Medulla oblongata (tissue), 1 donor: ENCODE results near the gene ACOXL.
"Not testable (repeated sequence)": the region's sequence is repeated elsewhere in the genome, so short reads cannot be mapped to it uniquely, and the experiment has no call there.

Experiments used
- DNase-seq: peaks from one replicate; pipeline ENCODE4 v3.0.0-alpha.2; 2015; ENCODE audit errors: extremely low spot score

ACOXL gene

DNA sequence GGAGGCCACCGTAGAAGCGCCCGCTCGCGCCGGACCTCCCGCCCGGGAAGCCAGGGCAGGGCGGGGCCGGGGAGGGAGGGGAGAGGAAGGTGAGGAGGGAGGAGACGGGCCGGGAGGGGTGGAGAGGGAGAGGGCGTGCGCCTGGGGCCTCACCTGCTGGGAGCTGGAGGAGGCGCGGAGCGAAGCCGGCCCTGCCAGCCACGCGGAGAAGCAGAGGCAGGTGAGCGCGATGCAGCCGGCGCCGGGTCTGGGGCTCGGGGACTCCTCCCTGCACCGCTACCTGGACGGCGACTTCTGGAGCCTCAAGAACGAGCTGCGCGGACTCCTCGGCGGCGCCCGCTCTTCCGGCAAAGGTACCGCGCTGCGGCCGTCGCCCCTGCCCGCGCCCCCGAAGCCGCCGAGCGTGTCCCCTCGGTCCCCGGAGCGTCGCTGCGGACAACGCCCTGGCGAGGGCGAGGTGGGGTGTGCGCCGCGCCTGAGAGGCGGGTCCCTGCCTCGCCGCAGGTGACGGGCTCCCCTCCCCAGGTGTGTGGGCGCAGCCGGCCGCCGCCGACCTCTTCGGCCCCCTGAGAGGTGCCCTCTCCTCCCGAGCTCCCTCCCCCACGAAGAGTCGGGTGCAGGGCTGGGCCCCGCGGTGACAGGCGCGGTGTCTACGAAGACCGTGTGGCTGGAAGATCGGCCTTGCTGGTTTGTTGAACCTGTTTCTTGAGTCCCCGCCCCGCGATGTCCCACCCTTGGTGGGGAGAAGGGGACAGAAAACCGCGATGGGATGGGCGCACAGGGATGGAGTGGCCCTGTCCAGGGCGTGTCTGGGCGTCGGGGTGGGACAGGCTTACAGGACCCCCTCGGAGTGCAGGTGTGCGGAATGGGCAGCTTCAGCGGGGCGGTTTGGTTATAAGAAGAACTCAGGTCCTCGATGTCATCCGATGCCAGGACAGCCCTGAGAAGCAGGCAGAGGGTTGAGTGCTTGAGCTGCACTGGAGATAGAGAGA, at the start of gene ACOXL:
ACOXL (plus strand) TSS at position 152 of the 992 bp plus-strand sequence. CDS start 35,817 bp downstream, outside the sequence.
- DNase-seq: no peak

DNA sequence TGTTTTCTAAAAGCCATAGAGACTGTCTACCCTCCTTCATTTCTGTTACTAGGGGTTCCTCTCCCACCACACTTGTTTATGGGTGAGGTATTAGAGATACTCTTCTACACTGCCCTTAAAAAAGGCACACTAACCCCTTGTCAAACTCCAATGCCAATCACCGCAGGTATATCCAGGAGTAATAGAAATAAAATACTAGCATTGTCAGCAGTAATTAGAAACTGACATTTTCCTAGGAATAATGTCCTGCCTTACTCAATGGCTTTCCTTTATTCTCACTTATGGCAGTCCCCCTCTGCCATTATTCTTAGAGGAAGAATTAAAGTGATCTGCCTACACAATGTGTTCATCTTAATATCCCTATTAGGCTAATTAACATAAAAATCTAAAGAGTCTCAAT, 49.5 kb upstream of the ACOXL start:
- no peak for DNase-seq

DNA sequence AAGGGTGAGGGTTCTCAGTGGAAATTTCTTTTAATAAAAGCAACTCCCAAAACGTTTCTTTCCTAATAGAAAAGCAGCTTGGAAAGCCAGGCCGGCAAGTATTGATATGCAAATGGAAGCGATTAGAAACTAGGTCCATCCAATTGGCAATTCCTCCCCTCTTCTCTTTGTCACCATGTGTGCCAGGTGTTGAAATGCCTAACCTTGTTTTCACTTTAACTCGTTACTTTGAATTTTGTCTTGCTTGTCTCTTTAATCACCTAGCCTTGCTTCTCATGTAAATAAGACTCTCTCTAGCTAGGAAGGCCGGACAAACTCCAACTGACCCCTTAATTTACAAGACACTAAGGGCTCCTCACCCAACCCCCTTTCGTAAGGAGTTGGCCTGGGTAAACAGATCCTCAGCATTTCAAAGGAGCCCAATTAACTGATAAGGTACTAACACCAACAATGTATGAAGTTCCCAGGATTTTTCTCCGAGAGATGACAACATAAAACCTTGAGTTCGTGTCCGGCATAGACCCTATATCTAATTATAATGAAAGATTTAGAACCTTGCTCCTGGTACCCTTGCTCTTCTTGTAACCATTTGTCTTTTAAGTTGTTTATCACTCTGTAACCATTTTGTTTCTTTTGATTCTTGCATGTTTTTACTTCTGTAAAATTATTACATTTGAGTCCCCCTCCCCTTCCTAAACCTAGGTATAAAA, 44.4 kb upstream of the ACOXL start:
- DNase-seq: not testable (repeated sequence)

DNA sequence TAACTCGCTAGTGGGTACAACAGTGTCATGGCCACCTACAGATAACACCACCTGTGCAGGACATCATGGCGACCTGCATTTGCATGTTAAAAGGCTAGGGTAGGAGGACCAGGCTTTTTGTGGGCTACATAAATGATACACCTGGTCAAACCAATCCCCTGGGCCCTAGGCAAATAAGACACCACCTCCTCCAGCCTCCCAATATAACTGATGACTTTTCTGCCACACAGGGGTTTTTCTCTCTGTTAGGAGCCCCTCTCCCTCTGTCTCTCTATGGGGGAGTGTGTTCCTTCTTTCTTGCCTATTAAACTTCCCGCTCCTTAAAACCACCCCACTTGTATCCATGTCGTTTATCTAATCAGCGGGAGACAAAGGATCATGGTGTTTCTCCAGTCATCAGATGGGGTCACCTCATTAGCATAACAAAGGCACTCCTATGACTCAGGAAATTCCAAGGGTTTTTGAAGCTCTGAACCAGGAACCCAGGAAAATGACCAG, 43.7 kb upstream of the ACOXL start:
- no peak for DNase-seq

DNA sequence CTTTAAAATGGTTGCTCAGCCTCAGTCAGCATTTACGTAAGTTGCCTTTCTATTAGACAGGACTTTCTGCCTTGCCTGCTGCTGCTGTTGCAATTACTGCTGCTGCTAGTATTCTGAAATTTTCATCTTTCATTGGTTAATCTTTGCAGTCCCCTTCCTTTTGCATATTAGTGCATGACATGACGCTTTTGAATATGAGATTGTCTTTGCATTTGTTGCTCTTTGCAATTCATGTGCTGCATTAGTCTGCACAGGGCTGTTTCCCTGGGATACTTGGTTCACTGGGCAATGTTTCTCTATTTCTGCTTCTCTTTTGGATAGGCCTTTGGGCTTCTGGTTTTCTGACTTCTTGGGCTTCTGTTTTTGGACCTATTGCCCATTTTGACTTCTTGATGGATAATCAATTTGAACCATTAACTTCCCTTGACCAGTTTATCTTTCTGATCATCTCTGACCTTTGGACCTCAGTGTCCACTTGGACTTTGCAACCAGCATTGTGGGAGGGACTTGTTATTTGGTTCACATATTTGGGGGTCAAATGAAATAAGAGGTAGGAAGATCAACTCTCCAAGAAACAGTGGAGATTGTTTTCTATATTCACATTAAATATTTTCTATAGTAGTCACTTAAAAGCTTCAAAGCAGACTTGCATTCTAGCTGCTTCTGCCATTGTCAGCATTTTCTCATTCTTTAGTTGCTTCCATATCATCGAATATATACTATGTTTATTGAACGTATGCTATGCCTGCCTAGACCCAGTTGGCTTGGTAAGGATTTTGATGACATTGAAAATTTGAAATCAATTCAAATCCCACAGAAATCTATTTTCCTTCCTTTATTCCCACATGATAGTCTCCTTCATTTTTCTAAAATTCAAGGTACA, 42.0 kb upstream of the ACOXL start:
- DNase-seq: no peak

DNA sequence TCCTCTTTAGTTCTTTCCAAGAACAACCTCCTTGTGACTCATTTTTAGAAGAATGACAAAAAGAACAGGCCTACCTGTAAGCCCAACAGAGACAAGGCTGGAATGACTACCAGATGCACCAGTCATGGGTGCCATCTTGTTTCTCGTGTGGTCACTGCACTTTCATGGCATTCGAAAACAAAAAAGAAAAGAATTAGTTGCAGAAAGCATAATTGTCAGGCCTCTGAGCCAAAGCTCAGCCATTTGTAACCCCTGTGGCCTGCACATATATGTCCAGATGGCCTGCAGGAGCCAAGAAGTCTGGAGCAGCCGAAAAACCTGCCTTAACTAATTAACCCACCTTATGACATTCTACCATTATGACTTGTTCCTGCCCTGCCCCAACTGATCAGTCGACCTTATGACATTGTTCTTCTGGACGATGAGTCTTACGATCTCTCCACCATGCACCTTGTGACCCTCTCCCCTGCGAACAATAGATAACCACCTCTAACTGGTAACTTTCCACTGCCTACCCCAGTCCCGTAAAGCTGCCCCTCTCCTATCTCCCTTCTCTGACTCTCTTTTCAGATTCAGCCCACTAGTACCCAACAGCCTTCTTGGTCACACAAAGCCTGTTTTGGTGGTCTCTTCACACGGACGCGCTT, 40.6 kb upstream of the ACOXL start:
- DNase-seq: no peak

DNA sequence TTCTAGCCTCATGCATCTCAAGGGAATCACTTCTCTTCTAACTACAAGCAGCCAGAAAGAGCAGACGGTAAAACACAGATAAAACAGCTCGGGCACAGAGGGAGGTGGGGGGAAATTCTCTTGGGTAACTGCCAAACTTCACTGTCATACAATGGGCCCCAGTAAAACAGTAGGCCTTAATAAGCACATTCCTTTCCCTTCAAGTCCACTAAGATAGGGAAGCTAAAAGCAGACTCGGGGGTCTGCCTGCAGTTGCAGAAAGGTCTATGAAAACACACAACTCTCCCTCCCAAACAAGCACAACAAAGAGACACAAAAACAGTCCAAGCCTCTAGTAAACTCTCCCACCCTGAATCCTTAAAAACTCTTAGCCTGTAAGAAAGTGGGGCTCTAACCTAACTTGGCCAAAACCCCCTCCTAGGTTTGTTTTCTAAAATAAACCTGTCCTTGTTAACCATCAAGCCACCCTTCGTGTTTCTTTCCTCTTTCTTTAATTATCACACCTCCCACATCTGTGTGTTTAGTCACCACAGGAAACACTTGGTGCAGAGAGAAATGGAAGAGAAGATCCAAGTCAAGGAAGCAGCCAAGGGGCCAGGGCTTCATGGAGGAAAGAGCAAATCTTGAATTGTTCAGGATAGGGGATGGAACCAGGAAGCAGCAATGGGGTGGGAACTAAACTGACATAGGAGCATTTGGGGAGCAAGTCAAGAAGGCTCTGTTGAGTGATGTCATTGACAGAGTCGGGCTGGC, 37.1 kb upstream of the ACOXL start:
- not testable (repeated sequence) for DNase-seq

DNA sequence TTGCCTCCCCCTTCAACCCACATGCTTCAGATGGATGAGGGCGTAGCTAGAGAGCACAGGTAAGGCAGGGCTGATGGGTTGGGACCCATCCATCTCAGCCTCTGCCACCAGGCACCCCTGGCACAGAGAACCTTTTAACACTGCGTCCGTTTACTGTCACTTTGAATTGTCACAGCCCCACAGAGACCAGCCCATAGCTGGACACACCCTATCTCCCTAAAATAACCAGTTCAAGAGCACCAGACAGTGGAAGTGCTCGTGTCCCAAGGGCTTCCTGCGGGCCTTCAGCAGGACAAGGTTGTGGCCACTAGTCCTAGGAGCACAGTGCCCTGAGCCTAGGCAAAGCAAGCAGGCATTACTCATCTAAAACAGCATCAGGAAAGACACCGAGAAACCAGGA, 34.1 kb upstream of the ACOXL start:
- DNase-seq: not testable (repeated sequence)

DNA sequence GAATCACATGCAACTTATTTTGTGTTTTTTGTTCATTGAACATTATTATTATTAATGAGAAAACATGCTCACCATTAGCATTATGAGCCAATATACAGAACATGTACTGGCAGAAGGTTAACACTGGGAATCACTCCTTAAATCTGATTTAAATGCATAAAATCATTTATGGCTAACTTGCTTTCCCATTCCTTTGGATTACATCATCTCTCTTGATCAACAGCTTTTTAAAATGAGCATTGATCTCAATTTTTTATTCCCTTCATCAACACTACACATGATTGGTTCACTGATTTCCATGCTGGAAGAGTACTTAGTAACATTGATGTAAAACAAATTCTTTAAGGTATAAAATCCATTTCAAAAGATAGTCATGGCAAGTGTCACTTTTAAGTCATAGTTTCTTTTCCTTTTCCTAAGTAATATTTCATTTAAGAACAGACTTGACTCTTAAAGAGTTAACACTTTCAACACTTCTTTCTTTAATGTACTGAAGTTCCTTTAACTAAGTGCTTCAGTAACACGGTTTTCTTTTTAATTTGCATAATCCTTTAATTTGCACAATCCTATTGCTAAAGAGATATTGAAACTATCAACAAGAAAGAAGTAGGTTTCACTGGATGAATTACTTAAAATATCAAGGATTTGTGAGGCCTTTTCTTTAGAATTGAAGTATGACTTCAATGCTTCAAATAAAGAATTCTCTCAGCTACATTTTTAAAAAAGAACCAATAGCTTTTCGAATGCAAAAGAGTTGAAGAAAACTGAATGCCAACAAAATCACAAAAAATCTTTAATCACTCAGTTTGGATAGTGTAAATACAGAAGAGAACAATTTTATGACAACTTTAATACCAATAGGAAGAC, 29.6 kb upstream of the ACOXL start:
- DNase-seq: no peak

DNA sequence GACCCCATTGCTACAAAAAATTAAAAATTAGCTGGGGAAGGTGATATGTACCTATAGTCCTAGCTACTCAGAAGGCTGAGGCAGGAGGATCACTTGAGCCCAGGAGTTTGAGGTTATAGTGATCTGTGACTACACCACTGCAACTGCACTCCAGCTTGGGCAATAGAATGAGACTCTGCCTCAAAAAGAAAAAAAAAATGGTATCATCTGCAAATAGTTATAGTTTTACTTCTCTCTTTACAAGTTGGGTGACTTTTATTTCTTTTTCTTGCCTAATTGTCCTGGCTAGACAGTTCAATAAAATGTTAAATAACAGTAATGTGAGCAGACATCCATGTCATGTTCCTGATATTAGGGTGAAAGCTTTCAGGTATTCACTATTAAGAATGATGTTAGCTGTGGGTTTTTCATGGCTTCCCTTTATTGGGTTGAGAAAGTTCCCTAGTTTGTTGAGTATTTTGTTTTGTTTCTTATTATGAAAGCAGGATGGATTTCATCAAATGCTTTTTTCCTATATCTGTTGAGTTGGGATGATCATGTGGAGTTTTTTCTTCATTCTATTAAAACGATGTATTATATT, 24.9 kb upstream of the ACOXL start:
- DNase-seq: no peak

DNA sequence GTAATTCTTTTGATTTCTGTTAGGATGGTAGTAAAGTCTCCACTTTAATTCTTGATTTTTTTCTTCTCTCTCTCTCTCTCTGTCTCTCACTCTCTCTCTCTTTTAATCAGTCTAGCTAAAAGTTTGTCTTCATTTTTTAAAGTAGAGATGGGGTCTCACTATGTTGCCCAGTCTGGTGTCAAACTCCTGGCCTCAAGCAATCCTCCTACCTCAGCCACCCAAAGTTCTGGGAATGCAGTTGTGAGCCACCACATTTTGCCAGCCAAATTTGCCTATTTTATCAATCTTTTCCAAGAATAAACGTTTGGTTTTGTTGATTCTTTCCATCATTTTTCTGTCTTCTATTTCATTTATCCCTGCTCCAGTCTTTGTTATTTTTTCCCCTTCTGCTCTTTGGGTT, 23.9 kb upstream of the ACOXL start:
- DNase-seq: no peak

DNA sequence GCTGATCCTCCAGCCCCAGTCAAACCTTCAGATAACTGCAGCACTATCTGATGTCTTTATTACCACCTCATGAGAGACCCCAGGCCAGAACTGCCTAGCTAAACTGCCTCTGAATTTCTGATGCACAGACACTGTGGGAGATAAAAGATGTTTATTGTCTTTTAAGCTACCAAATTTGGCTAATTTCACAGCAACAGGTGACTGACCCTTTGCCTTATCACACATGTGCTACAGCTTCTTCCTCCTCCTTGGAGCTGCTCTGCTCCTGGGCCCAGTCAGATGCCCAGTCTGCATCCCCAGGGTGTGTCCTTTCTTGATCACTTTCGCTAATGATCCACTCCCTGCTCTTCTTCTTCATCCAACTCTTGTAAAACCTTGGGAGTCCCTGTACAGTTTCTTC, 19.6 kb upstream of the ACOXL start:
- no peak for DNase-seq

DNA sequence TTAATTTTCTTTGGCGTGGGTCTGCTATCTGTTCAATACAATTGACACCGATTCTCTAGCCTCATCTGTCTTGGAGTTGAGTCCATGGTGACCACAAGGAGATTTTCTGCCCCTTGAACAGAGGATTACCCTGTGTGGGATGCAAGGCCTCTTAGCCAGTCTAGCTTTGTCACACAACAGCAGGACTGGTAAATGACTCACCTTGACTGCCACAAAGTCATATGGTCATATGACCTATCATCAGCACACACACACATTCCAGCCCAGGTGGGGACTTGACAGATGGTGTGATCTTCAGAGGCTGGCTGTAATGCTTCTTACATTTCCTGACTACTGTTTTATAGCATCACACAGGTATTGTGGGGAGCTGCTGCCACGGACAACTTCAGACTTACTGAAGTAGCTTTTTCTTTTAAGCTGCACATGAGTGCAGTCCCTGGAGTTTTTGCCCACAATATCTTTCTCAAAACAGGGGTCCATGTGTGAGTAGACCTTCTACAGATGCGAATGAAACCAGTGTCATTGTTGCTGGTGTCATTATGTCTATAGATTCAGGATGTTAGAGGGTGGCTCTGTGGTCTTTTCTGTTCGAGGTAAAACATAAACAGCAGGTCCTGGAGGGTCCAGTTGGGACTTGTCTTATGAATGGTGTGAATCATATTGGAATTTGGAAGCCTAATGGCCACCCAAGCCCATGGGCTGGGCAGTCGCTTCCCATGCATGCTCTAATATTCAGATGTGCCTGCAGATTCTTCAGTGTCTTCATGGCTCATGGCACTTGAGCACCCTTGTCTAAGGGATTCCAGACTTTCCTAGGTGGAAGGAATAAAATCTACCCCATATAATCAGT, 18.6 kb upstream of the ACOXL start:
- no peak for DNase-seq

DNA sequence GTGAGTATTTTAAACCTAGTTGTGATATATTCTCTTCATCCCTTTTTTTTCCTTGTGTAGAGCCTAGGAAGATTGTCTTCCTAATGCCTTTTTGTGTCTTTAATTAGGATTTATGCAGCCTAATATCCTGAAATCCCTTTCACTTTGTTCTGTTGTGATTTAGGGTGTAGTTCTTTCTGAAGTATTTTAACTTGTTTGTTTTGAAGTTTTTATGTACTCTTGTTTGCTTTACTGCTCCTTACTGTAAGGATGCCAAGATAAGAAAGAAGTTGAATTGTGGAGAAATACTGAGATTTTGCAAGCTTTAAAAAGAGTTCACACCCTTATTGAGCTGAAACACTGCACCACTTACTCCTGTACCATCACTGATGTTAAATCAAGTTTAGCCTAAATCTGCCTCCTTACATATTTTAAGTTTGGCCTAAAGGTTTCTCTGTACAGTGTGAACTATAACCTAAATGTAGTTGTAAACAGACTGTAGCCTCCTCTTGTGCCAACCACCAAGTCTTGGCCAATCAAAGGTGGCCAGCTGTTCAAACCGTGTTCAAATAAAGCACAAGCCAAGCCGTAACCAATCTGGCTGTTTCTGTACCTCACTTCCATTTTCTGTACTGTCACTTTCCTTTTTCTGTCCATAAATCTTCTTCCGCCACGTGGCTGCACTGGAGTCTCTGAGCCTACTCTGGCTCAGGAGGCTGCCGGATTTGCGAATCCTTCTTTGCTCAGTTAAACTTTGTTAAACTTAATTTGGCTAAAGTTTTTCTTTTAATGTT, 17.7 kb upstream of the ACOXL start:
- DNase-seq: no peak

DNA sequence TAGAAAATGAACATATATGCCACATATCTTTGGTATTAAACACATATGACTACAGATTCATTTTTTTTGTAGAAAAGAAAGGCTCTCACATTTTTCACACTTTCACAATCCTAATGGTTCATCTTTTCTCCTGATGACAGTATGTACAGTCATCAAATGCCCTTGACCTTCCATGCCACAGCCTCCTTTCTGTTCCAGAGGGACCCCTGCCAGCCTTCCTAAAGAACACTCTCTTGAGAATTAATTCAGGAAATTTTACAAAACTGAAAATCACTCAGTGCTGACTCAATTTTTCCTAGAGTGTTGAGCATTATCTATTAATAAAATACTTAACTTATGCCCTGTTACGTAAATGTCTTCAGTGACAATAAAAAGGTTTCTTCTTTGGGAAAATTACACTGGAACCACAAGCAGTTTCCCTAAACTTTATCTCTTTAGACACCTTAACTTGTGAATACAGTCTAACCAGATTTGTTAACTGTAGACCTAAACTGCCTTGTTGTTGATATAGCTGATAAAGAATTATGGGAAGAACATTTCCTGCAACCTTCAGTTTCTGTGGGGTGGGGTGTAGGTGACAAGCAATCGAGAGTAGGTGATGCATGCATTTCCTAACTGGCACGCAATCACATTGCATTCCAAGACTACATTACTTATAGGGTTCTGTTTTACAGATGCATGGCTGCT, 15.3 kb upstream of the ACOXL start:
- DNase-seq: no peak

DNA sequence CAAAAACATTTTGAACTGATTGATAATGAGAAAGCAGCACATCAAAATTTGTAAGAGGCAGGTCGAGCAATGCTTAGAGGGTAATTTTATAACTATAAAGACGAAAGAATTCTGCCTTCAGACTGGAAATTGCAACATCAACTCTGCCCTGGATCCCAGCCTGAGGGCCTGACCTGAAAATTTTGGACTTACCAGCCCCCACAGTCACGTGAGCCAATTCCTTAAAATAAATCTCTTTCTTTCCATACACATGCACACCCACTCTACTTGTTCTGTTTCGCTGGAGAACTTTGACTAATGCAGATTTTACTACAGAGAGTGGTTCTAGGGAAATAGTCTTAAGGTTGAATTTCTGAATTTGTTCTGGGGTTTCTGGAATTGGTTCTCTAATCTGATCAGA, 14.6 kb upstream of the ACOXL start:
- DNase-seq: no peak

DNA sequence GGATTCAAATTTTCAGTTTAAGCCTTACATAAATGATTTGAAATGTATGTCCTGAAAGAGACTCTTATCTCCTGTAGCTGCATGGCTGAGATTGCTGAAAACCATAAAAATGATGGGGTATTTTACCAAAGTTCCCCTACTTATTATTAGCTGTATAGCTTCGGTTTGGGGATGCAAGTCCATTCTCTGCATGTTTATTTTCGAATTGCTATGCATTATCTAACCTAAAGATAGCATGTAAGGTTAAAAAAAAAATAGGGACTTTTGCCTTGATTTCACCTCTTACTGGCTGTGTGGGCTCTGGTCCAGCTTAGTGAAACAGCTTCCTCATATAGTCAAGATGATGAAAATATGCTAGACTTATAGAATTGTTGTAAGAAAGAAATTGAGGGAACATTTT, 14.0 kb upstream of the ACOXL start:
- no peak for DNase-seq
